Activated CD8-positive, alpha-beta memory T cell treated with anti-CD3 and anti-CD28 coated beads, Interleukin-2, amount 50 U/mL, for 48 hours (primary cell): ENCODE data around the gene FBRSL1.
A peak's percentile ranks its signal among the peaks of the same experiment; 100 is the strongest.

Source experiments
- DNase-seq: peaks from one replicate; pipeline ENCODE4 v3.0.0-alpha.2; 2020

Gene FBRSL1

DNA sequence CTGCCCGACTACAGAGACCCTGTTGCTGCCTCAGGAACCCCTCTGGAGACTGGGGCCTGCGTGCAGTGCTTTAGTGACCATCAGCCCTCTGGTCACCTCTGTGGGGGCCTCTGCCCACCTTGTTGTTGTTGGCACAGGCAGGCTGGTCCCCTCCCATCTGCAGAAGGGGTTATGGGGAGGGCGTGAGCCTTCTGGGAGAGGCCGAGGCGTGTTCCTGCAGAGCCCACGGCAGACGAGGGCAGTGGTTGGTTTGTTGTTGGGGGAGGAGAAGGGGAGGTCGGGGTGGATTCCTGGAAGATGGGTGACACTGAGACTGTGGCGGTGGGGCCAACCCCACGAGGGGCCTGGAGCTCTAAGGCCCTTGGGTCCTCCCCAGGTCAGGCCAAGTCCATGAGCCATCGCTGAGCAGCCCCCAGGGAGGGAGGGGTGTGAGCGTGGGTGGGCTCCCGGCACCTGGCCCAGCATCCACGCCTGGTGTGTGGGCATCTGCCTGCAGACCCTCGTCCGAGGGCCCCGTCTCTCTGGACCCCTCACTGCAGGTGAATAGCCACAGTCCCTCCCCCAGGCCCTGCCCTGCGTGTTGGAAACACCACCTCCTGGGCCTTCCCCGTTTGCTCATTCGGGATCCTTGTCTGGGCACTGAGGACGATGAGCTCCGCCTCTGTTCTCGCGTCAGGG, 23.6 kb downstream of the FBRSL1 start:
- no peak for DNase-seq

DNA sequence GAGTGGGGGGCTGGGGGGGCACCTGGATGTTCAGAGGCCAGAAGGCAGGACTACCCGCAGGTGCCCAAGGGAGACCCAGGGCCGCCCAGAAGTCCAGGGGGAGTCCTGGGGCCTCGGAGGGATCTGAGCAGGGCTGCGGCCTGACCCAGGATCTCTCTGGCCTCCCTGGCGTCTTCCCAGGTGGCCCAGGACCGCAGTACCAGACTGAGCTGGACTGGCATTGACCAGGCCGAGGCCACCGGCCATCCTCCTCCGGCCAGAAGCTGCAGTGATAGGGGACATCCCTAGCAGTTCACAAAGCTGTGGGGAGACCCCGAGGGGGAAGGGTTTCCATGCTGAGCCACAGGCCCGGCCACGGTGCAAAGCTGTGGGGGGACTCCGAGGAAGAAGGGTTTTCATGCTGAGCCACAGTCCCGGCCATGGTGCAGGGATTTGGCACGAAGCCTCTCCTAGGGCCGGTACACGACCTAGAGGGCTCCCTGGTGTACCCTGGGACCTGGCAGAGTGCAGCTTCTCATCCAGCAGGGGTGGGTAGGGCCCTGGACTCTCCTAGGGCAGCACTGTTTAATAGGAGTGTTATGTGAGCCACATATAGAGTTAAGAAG, 24.4 kb downstream of the FBRSL1 start:
- DNase-seq: no peak

- DNase-seq: no peak
Observed at GRCh38 chr12:132514838-132515237, 24.9 kb downstream of the FBRSL1 start.

GRCh38 chr12:132516095-132517012, 26.4 kb downstream of the FBRSL1 start:
- no peak for DNase-seq

- no peak for DNase-seq
Observed at GRCh38 chr12:132517013-132517739, 27.2 kb downstream of the FBRSL1 start.

- no peak for DNase-seq
Observed at GRCh38 chr12:132517740-132518100, 27.8 kb downstream of the FBRSL1 start.

GRCh38 chr12:132518354-132518992, 28.5 kb downstream of the FBRSL1 start:
- DNase-seq: no peak

GRCh38 chr12:132520421-132521199, 30.7 kb downstream of the FBRSL1 start:
- no peak for DNase-seq

DNA sequence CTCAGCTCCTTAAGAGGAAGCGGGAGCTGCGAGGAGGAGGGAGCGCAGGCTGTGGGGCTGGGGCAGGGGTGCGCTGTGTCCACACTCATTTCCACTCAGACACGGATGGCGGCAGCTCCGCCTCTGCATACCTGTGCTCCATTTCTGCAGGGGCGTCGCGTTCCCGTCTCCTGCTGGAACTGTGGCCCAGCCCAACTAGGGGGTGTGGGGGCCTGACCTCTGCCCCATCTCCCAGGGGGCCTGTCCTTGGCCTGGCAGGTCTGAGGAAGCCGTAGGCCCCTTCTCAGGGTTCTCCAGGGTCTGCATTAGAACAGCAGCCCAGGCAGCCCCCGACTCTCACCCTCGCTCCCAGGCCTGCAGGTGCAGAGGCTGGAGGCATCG, 31.2 kb downstream of the FBRSL1 start:
- DNase-seq: no peak

- DNase-seq: no peak
Observed at GRCh38 chr12:132521712-132522292, 31.9 kb downstream of the FBRSL1 start.

- no peak for DNase-seq
Observed at GRCh38 chr12:132522592-132523380, 32.8 kb downstream of the FBRSL1 start.

DNA sequence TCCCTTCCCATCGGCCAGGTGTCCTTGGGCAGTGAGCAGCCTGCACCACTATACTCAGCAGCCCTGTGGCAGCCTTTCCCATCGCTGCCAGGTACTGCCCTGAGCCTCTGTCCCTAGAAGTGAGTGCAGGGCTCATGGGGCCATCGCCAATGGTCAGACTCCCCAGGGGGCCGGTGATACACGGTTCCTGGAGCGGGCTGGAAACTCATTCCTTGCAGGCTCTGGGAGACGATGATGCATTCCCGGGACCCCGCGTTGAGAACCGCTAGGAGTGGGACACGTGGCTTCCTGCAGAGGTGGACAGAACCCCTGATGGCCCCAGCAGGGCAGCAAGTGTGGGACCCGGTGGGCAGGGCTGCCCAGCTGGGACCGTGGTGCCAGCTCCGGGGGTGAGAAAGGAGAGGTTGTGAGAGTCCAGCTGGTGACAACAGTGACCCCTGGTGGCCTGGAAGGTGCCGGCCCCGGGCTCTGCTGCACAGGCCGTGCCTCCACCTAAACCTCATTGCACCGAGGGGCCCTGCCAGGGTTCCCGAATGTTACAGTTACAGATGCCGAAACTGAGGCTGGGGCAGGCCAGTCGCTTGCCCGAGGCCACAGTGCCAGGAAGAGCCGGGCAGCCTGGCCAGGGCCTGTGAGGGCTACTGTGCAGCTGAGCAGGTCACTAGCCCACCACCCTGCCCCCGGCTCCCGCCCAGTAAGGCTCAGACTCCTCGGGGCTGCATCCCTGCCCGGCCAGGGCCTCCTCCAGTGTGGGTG, 33.8 kb downstream of the FBRSL1 start:
- DNase-seq: peak; percentile 90

GRCh38 chr12:132524405-132524804, 34.5 kb downstream of the FBRSL1 start:
- DNase-seq: no peak

- no peak for DNase-seq
Observed at GRCh38 chr12:132525011-132525832, 35.3 kb downstream of the FBRSL1 start.

GRCh38 chr12:132525833-132526455, 36.0 kb downstream of the FBRSL1 start:
- DNase-seq: no peak

DNA sequence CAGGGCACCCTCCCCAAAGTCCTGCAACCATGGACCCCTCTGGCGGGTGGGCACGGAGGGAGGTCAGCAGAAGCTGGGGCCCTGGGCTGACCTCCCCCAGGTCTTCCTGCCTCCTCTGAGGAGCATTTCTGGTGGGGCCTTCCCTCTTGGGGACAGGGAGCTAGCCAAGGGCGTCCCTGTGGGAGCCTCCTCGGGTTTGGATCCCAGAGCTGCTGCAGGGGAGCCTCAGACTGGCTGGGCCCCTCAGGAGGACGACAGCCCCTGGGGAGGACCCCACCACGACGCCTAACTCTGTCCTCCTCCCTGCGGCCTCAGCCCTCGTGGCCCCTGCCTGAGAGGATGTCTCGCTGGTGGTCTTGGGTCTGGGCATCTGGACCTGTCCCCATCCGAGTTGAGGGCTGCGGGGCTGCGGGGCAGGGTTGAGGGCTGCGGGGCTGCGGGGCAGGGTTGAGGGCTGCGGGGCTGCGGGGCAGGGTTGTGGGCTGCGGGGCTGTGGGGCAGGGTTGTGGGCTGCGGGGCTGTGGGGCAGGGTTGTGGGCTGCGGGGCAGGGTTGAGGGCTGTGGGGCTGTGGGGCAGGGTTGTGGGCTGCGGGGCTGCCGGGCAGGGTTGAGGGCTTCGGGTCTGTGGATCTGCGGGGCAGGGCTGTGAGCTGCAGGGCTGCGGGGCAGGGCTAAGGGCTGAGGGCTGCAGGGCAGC, 37.4 kb downstream of the FBRSL1 start:
- DNase-seq: no peak

DNA sequence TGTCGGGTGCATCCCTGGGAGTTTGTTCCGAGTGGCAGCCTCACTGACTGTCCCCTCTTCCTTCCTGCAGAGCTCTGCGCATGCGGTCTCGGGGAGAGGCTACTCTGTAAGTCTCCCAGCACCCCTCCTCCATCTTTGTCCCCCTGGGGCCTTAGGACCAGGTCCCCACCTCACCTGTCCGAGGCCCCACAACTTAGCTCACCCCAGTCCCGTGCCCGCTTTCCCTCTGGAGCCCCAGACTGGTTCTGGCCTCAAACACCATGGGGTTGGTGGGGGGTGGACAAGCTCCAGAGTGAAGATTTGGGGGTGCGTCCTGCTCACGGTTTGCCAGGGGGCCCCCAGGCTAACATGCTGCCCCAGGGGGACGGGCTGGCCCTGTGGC, 37.9 kb downstream of the FBRSL1 start:
- DNase-seq: no peak

GRCh38 chr12:132528564-132529106, 38.7 kb downstream of the FBRSL1 start:
- DNase-seq: no peak
